ENCODE measurements around the gene LRSAM1. TPM values are rescaled to one million over a fixed set of nuclear protein-coding genes. Genes with fewer than 3 reads are reported as not detected.

LRSAM1 gene
- total RNA-seq, 1 experiment from 2014 or later = 25.8 TPM

DNA sequence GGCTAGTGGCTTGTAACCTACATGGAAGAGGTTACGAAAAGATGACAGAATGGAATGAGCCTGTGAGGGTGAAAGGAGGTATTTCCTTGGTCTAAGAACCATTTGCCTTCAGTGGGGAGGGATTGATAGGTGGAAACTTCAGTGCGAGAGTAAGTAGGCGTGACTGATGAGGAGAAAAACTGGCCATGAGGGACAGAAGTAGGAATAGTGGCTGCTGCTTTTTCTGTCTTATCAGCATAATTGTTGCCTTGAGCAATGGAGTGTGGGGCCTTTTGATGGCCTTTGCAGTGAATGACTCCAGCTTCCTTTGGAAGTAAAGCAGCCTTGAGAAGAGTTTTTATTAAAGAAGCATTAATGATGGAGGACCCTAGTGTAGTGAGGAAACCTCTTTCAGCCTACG, 36.2 kb upstream of the LRSAM1 start:
- H3K27me3 Mint-ChIP-seq (ENCODE audit: insufficient read depth, unreplicated experiment) = no peaks in the 10 kb centered on the region
- H3K4me3 ChIP-seq (ENCODE audit: low read depth, low read length) = no peak overlapping the region
- no peaks in the 10 kb centered on the region for H3K9me3 Mint-ChIP-seq (ENCODE audit: unreplicated experiment)
- no peak for TF ChIP-seq CTCF (IDR thresholded peaks at IDR 0.05; ENCODE audit: insufficient read depth in 1 of 2, low read depth in 1 of 2, low read length in 1 of 2, severe bottlenecking in 1 of 2, unreplicated experiment in 1 of 2)
- peaks cover 70% of the 10 kb centered on the region for H3K36me3 Mint-ChIP-seq (ENCODE audit: insufficient read depth, unreplicated experiment)
- peaks cover 1% of the 10 kb centered on the region; the same call in 1 of the 2 replicates for H3K36me3 ChIP-seq (ENCODE audit: control insufficient read depth, insufficient read depth, low read length)
- no peak for DNase-seq
- no peaks in the 10 kb centered on the region for H3K27me3 ChIP-seq (replicated peaks; ENCODE audit: control insufficient read depth, insufficient read depth, low read length)
- no peak overlapping the region for H3K4me3 Mint-ChIP-seq (ENCODE audit: unreplicated experiment)
- ChIA-PET CTCF (no interaction called here), POLR2A (no interaction called here)
- H3K27ac Mint-ChIP-seq (ENCODE audit: unreplicated experiment) = no peak overlapping the region
- H3K4me1 Mint-ChIP-seq (ENCODE audit: low read depth, unreplicated experiment) = peaks cover 11% of the 10 kb centered on the region
- no peaks in the 10 kb centered on the region for H3K4me1 ChIP-seq
- TSS peak; percentile 13 for BruUV-seq (replicated peaks)
- intact Hi-C loops (cut with micrococcal nuclease; ENCODE audit: unreplicated experiment) = no loop called here
- no peaks in the 10 kb centered on the region for H3K9me3 ChIP-seq

GRCh38 chr9:127415657-127416056, 35.7 kb upstream of the LRSAM1 start:
- ChIA-PET CTCF (no interaction called here), POLR2A (no interaction called here)
- Mint-ChIP-seq H3K4me1 (ENCODE audit: low read depth, unreplicated experiment) (peaks cover 11% of the 10 kb centered on the region), H3K36me3 (ENCODE audit: insufficient read depth, unreplicated experiment) (peaks cover 66% of the 10 kb centered on the region), H3K27me3 (ENCODE audit: insufficient read depth, unreplicated experiment) (no peaks in the 10 kb centered on the region), H3K27ac (ENCODE audit: unreplicated experiment) (no peak overlapping the region), H3K9me3 (ENCODE audit: unreplicated experiment) (no peaks in the 10 kb centered on the region), H3K4me3 (ENCODE audit: unreplicated experiment) (no peak overlapping the region)
- Histone ChIP-seq H3K9me3 (no peaks in the 10 kb centered on the region), H3K4me3 (ENCODE audit: low read depth, low read length) (no peak overlapping the region), H3K27me3 (replicated peaks; ENCODE audit: control insufficient read depth, insufficient read depth, low read length) (no peaks in the 10 kb centered on the region), H3K36me3 (ENCODE audit: control insufficient read depth, insufficient read depth, low read length) (peaks cover 1% of the 10 kb centered on the region; the same call in 1 of the 2 replicates), H3K4me1 (no peaks in the 10 kb centered on the region)
- no TSS peak for BruUV-seq (replicated peaks)
- TF ChIP-seq CTCF (IDR thresholded peaks at IDR 0.05; ENCODE audit: insufficient read depth in 1 of 2, low read depth in 1 of 2, low read length in 1 of 2, severe bottlenecking in 1 of 2, unreplicated experiment in 1 of 2) = no peak
- intact Hi-C loops (cut with micrococcal nuclease; ENCODE audit: unreplicated experiment) = no loop called here
- no peak for DNase-seq

GRCh38 chr9:127417131-127418036, 33.9 kb upstream of the LRSAM1 start:
- Mint-ChIP-seq H3K36me3 (ENCODE audit: insufficient read depth, unreplicated experiment) (peaks cover 50% of the 10 kb centered on the region), H3K27me3 (ENCODE audit: insufficient read depth, unreplicated experiment) (no peaks in the 10 kb centered on the region), H3K27ac (ENCODE audit: unreplicated experiment) (no peak overlapping the region), H3K9me3 (ENCODE audit: unreplicated experiment) (no peaks in the 10 kb centered on the region), H3K4me1 (ENCODE audit: low read depth, unreplicated experiment) (peaks cover 14% of the 10 kb centered on the region), H3K4me3 (ENCODE audit: unreplicated experiment) (no peak overlapping the region)
- Histone ChIP-seq H3K36me3 (ENCODE audit: control insufficient read depth, insufficient read depth, low read length) (0 out of 2 replicates have a peak, but pooled peaks cover 1% of the 10 kb centered on the region), H3K4me3 (ENCODE audit: low read depth, low read length) (no peak overlapping the region), H3K4me1 (peaks cover 8% of the 10 kb centered on the region), H3K27me3 (replicated peaks; ENCODE audit: control insufficient read depth, insufficient read depth, low read length) (no peaks in the 10 kb centered on the region), H3K9me3 (no peaks in the 10 kb centered on the region)
- DNase-seq = no peak
- BruUV-seq (replicated peaks) = no TSS peak
- POLR2A ChIA-PET = interaction anchor here (0.7 kb wide), 1 partner anchor 28 kb away, joined by 4 read pairs; no protein-coding TSS in a partner anchor
- CTCF ChIA-PET = interaction anchor here (1.3 to 1.6 kb wide), 2 partner anchors 20 to 57 kb away, joined by 6 to 7 read pairs; partner anchors contain the start of gene SLC2A8
- intact Hi-C loops (cut with micrococcal nuclease; ENCODE audit: unreplicated experiment) = loop anchor here (1.0 kb wide), 1 partner anchor 56 kb away; no protein-coding TSS in a partner anchor
- TF ChIP-seq CTCF (IDR thresholded peaks at IDR 0.05; ENCODE audit: insufficient read depth in 1 of 2, low read depth in 1 of 2, low read length in 1 of 2, severe bottlenecking in 1 of 2, unreplicated experiment in 1 of 2) = no peak

Data from Caco-2 (cell line).